ENCODE data around the gene ZC3H6.
"Not testable (repeated sequence)": the region's sequence is repeated elsewhere in the genome, so short reads cannot be mapped to it uniquely, and the experiment has no call there.

The ZC3H6 gene

GRCh38 chr2:112335600-112335999 lies 60.2 kb downstream of the ZC3H6 start:
- no peak overlapping the region for H3K27ac ChIP-seq
- TF ChIP-seq, protein P1, sequence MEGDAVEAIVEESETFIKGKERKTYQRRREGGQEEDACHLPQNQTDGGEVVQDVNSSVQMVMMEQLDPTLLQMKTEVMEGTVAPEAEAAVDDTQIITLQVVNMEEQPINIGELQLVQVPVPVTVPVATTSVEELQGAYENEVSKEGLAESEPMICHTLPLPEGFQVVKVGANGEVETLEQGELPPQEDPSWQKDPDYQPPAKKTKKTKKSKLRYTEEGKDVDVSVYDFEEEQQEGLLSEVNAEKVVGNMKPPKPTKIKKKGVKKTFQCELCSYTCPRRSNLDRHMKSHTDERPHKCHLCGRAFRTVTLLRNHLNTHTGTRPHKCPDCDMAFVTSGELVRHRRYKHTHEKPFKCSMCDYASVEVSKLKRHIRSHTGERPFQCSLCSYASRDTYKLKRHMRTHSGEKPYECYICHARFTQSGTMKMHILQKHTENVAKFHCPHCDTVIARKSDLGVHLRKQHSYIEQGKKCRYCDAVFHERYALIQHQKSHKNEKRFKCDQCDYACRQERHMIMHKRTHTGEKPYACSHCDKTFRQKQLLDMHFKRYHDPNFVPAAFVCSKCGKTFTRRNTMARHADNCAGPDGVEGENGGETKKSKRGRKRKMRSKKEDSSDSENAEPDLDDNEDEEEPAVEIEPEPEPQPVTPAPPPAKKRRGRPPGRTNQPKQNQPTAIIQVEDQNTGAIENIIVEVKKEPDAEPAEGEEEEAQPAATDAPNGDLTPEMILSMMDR (IDR thresholded peaks at IDR 0.05) = no peak
- TF ChIP-seq ZFX (IDR thresholded peaks at IDR 0.05; ENCODE audit: borderline replicate concordance) = no peak

DNA sequence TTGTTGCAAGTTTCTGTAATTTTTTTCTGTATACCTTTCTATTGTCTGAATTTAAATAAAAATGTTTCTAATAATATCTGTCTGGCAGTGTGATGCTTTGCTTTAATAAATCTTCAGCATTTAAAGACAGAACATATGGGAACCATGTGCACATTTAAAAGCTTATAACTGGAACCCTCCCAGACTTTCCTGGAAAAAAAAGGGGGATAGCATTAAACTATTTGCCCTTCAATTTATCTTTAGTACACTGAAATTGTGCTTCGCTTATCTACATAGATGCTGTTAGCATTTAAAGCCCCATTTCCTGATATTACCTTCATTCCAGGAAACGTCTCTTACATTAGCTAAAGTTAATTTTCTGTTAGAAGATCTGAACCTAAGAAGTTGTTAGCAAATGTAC lies 64.6 kb downstream of the ZC3H6 start:
- H3K27ac ChIP-seq = no peak overlapping the region

DNA sequence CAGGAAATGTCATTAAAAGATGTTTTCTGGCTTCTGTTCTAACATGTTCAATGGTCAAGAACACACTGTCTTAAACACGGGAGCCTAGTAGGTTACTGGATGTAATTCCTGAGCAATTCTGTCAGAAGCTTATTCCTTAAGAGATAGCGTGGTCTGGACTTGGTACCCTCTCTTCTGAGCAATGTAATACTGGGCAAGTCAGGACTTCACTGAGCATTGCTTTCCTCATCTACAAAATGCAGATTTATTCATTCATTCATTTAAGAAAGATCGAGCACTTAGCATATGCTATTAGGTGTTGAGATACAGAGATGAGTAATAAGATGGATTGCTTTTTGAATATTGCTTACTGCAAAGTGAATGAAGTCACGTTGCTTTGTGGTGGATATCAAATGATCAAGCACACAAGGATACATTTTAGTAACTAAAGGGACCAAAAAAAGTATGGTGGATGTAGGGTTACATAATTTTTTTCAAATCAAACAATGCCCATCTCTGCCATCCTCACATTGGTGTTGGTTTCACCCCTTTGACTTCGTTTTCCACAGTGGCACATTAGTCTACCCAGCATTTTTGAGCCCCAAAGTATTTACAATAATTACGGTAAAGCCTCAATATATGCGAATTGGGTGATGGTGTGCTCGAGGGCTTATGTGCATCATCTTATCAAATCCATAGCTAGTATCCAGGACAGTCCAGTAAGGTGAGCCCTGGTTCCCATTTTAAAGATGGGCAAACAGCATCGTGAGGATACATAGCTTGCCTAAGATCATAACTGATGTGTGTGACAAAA lies 65.3 kb downstream of the ZC3H6 start:
- TF ChIP-seq, protein P1 (IDR thresholded peaks at IDR 0.05) = no peak
- TF ChIP-seq ZFX (IDR thresholded peaks at IDR 0.05; ENCODE audit: borderline replicate concordance) = no peak
- H3K27ac ChIP-seq = no peak overlapping the region

More for the DNA sequence above, 64.6 kb downstream of the ZC3H6 start:
- no peak for TF ChIP-seq ZFX (IDR thresholded peaks at IDR 0.05; ENCODE audit: borderline replicate concordance)
- TF ChIP-seq, protein P1 (IDR thresholded peaks at IDR 0.05) = no peak

GRCh38 chr2:112342067-112342550 lies 66.7 kb downstream of the ZC3H6 start:
- H3K27ac ChIP-seq = no peak overlapping the region
- TF ChIP-seq ZFX (IDR thresholded peaks at IDR 0.05; ENCODE audit: borderline replicate concordance) = no peak
- TF ChIP-seq, protein P1 (IDR thresholded peaks at IDR 0.05) = no peak

- no peak overlapping the region for H3K27ac ChIP-seq
- TF ChIP-seq, protein P1 (IDR thresholded peaks at IDR 0.05) = no peak
- no peak for TF ChIP-seq ZFX (IDR thresholded peaks at IDR 0.05; ENCODE audit: borderline replicate concordance)
These were observed 68.6 kb downstream of the ZC3H6 start for GRCh38 chr2:112343827-112344585.

DNA sequence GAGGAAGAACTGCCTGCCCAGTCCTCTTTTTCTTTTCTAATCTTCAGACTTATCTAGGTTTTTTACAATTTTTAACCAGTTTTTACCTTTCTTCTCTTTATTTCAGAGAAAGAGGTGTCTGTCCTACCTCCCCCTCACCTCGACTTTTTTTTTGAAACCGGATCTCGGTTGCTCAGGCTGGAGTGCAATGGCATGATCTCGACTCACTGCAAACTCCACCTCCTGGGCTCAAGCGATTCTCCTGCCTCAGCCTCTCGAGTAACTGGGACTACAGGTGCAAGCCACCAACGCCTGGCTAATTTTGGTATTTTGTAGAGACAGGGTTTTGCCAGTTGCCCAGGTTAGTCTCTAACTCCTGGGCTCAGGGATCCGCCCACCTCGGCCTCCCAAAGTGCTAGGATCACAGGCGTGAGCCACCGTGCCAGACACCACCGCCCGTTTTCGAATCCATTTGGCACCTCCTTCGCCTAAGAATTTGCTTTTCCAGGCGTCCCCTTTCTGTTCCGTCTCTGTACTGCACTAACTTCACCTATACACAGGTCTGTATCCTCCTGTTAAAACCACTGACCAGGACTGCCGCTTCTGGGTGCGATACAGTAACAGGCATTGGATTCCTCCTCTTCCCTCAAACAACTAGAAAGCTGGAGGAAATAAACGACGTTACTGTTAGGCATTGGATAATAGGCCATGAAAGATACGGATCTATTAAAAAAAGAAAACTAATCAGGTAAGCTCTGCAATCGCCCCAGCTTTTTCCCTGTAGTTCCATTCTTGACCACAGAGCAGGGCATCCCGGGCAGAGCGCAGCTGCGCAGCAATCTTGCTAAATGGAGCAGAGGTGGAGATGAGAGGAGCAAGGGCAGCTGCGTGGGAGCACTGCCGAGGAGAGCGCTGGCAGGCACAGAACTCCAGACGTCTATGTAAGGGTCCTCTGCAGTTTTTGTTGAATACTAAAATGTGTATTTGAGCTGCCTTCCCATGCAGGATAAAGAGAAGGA lies 69.9 kb downstream of the ZC3H6 start:
- no peak overlapping the region for H3K27ac ChIP-seq

DNA sequence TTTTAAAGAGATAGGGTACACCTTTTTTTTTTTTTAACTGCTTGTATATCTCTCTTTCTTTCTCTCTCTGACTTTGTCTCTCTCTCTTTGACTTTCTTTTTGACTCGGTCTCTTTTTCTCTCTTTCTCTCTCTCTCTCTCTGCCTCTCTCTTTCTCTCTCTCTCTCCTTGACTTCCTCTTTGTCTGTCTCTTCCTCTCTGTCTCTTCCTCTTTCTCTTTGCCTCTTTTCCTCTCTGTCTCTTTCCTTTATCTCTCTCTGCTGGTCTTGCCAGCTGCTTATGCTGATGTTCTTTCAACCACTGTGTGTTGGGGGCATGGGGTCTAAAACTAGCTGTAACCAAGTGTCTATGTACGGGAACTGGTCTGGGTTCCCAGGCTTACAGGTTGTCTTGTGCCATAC lies 76.9 kb downstream of the ZC3H6 start:
- not testable (repeated sequence) for H3K27ac ChIP-seq

More for the DNA sequence above, 69.9 kb downstream of the ZC3H6 start:
- TF ChIP-seq, protein P1 (IDR thresholded peaks at IDR 0.05) = no peak
- no peak for TF ChIP-seq ZFX (IDR thresholded peaks at IDR 0.05; ENCODE audit: borderline replicate concordance)

DNA sequence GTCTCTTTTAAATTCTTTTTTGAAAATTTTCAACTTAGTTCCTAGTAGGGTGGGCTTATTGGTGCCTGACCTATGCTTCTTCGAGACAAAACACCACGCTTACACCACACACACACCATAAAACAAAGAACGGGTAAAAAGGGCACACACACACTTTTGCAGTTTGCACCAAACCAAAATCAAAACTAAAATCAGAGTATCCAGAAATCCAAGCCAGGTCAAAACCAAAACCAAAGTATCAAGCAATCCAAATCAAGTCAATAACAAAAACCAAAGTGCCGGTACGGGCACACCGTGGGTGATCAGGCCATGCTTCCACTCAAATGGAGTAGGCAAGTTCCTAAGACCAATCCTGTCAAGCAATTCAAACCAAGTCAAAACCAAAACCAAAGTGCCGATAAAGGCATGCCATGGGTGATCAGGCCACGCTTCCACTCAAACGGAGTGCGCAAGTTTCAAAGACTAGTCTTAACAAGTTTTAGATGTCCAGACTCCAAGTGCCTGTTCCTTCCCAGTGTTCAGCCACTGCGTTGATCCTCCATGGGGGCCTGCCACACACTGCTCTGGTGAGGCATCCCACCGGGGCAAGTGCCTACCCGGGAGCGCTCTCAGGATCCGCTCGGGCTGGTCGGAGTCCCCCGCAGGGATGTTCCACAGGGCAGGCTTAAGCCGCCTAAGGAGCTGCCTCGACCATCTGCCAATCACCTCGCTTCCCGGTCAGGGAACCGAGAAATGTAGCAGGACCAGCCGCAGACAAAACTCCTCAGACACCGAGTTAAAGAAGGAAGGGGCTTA lies 77.6 kb downstream of the ZC3H6 start:
- H3K27ac ChIP-seq = not testable (repeated sequence)

GRCh38 chr2:112354335-112354734 lies 78.9 kb downstream of the ZC3H6 start:
- not testable (repeated sequence) for H3K27ac ChIP-seq

DNA sequence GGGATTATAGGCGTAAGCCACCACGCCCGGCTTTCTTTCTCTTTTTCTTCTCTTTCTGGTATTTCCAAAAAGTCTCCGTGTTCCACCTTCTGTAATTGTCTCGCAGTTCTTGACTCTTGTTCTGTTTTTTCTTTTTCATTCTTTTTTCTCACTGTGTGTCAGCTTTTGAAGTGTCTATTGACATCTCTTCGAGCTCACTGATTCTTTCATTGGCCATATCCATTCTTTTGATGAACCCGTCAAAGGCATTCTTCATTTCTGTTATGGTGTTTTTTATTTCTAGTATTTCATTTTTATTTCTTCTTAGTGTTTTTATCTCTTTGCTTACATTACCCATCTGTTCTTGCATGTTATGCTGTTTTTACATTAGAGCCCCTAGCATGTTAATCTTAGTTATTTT lies 84.7 kb downstream of the ZC3H6 start:
- H3K27ac ChIP-seq = not testable (repeated sequence)

Measured in 22Rv1 (cell line).